ENCODE data around the gene SPRYD4.
"Not testable (repeated sequence)": the region's sequence is repeated elsewhere in the genome, so short reads cannot be mapped to it uniquely, and the experiment has no call there.

The SPRYD4 gene

DNA sequence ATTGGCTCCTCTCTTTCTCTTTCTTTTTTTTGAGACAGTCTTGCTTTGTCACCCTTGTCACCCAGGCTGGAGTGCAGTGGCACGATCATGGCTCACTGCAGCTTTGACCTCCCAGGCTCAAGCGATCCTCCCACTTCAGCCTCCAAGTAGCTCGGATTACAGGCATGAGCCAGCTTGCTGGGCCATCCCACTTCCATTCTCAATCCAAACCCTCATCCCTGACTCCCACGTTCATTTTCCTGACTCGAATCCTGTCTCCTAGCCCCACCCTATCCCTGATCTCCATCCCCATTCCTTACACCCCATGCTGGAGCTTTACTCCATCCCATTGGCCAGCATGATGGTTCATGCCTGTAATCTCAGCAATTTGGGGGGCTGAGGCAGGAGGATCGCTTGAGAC lies 7.8 kb downstream of the SPRYD4 start:
- FAIRE-seq: no peak
- no peak for DNase-seq (ENCODE audit: low spot score)

DNA sequence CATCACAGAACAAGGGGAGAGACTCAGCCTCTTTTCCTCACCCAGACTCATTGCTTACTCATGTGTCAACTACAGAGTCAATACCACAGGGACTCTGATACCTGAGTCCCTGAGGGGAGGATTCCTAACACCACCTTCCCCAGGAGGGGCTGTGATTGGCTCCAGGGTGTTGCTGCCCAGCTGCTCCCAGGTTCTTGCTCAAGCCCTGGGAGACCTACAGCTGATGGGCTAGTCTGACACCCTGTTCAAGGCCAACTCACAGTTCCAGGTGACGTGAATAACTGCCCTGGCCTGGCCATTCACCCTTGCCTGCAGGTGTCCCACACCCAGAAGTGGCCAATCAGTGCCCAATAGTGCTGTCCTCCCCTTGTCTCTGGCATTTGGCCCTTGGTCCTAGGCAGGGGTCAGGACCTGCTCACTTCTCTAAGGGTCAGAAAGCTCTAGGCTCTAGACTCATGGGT lies 8.6 kb downstream of the SPRYD4 start:
- no peak for DNase-seq (ENCODE audit: low spot score)
- FAIRE-seq: no peak

DNA sequence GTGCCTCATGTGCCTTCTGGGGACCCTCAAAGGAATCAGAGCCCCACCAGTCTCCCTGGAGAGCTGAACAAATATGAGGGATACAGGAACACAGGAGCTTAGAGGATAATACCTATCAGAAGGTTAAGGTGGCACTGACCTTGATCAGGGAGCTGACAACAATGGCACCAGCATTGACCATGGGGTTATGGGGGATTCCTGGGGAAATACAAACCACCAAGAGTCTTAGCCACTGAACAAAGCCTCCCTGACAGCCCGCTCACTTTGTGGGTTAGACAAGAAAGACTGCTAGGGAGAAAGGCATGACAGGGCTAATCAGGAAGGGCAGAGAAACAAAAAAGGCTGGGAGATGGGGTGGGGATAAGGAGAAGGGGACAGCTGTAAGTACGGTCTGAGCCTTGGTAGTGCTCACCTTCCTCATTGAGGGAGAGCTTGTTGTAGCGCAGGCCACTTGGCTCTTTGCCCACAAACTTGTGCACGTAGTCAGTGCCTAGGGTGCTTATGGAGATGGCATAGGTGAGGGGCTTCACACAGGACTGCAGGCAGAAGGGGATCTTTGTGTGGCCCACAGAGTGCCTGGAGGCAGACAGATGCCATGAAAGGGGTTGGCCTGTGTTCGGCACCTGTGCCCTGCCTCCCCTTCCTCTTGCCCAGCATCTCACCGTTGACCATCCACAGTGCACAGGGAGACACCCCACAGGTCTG lies 9.3 kb downstream of the SPRYD4 start:
- no peak for FAIRE-seq
- no peak for DNase-seq (ENCODE audit: low spot score)

DNA sequence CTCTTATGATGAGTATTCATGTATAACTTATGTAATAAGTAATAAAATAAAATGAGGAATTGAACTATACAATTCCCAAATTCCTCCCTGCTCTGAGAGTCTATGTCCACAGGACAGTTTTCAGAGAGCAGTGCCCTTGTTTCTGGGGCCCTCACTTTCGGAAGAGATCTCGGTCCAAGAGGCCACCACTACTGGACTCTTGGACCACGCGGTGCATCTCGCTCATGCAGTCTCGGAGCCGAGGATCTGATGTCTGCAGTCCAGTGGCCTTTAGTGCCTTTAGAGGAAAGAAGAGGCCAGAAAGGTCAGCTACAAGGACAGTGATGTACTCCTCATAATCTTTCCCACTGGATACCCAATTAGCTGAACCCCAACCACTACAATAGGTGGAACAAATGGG lies 11.2 kb downstream of the SPRYD4 start:
- DNase-seq (ENCODE audit: low spot score) (no peak), FAIRE-seq (no peak)

- DNase-seq (ENCODE audit: low spot score): no peak
- no peak for FAIRE-seq
Observed at GRCh38 chr12:56484566-56484965, 16.2 kb downstream of the SPRYD4 start.

GRCh38 chr12:56486694-56487093 lies 18.3 kb downstream of the SPRYD4 start:
- FAIRE-seq: no peak

DNA sequence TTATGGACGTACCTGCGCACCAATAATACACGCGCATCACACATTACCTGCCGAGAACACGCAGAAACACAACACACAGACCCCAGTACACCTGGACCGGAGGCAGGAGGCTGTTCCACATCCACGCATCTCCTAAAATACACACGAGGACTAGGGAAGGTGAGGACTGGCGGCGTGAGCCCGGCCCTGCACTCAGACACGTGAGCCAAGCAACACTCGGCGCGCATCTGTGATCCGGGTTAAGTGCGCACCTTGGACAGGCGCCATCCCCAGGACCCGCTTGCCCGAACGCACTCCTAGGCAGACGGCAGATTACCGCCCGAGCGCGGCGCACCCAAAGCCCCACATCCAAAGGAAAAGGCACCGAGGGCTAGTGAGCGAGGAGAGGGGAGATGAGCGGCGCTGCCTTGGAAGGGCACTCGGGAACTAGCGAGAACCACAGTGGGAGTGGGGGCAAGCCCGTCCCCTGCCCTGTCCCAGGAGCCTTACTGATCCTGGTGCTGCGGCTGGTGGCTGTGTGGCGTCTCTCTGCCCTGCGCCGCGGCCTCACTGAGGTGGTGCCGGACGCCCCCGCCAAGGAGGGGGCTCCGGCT lies 19.2 kb downstream of the SPRYD4 start:
- FAIRE-seq: no peak

More at GRCh38 chr12:56486694-56487093, 18.3 kb downstream of the SPRYD4 start:
- DNase-seq (ENCODE audit: low spot score): no peak

DNA sequence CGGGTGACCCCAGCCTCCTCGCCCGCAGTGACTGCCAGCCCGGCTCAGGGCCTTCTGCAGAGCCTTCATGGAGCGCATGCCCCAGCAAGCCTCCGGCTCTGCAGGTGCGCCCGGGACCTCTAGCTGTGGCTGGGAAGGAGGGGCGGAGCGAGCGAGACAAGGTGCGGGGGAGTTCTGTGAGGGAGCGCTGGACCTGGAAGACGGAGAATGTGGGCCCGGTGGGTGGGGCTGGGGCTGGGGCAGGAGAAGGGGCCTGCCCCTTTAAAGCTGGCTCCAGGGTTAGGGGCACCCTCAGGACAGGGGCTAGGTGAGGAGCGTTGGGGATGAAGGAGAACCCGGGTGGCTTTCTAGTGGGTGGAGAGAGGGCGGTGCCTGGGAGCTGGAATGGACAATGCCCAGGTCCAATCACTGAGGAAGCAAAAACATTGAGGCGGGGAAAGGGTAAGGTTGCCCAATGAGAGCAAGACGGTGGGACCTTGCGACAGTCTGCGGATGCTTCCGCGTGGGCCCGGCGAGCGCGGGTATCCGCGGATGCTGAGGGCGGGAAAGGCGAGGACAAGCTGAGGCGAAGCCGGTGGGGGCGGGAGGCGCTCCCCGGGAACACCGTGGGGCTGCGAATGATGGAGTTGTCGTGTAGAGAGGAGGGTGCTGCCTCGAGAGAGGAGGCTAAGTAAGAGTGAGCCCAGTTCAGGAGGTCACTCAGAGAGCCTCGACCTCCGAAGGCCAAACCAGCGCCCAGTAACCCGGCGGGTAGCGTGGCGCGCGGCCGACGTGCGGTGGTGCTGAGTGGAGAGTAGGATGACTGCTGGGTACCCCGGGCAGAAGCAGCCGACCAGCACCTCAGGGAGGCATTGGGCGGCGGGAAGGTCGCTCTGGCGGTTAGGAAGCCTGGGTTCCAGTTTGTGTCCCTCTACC lies 19.9 kb downstream of the SPRYD4 start, which contains the start of gene GLS2:
Gene GLS2 (minus strand): TSS at position 121 of the 915 bp plus-strand sequence. CDS start 43 bp downstream, at position 78.
- no peak for FAIRE-seq

More for the DNA sequence above, 19.2 kb downstream of the SPRYD4 start:
- no peak for DNase-seq (ENCODE audit: low spot score)

DNA sequence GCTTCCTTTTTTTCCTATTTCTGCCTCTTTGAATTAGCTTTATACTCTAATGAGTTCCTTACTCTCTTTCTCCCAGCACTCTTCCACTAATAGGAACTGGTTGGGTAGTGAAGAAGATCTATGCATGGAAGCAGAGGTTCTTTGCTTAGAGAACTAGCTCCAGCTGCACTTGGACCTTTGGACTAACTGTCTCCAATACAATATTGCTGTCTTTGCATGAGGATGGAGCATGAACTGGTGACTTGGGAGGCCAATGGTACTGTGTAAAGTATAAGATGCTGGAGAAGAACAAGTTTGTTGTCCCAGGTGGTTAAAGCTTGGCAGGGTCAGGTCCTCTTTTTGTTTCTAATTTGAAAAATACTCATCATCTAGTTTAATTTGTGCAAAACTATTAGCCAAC lies 22.0 kb downstream of the SPRYD4 start:
- FAIRE-seq (no peak), DNase-seq (ENCODE audit: low spot score) (no peak)

More for the DNA sequence above, 19.9 kb downstream of the SPRYD4 start, which contains the start of gene GLS2:
- no peak for DNase-seq (ENCODE audit: low spot score)

GRCh38 chr12:56493409-56494105 lies 25.2 kb downstream of the SPRYD4 start:
- DNase-seq (ENCODE audit: low spot score); FAIRE-seq: not testable (repeated sequence)

DNA sequence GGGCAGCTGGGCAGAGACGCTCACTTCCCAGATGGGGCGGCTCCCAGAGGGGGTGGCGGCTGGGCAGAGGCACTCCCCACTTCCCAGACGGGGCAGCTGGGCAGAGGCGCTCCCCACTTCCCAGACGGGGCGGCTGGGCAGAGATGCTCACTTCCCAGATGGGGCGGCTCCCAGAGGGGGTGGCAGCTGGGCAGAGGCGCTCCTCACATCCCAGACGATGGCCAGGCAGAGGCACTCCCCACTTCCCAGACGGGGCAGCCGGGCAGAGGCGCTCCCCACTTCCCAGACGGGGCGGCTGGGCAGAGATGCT lies 25.7 kb downstream of the SPRYD4 start:
- not testable (repeated sequence) for FAIRE-seq; DNase-seq (ENCODE audit: low spot score)

GRCh38 chr12:56494481-56494880 lies 26.1 kb downstream of the SPRYD4 start:
- DNase-seq (ENCODE audit: low spot score); FAIRE-seq: not testable (repeated sequence)

DNA sequence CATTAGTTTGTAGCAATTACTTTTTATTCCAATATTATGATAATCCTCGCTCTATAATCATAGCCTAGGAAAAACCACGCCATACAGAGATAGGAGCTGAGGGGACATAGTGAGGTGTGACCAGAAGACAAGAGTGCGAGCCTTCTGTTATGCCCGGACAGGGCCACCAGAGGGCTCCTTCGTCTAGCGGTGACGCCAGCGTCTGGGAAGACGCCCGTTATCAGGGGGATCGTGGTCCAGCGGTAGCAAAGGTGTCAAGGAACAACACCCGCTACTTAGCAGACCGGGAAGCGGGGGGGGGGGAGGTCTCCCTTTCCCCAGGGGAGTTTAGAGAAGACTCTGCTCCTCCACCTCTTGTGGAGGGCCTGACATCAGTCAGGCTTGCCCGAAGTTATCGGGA lies 28.3 kb downstream of the SPRYD4 start:
- not testable (repeated sequence) for DNase-seq (ENCODE audit: low spot score); FAIRE-seq

- DNase-seq (ENCODE audit: low spot score); FAIRE-seq: not testable (repeated sequence)
Observed at GRCh38 chr12:56498126-56498902, 29.9 kb downstream of the SPRYD4 start.

DNA sequence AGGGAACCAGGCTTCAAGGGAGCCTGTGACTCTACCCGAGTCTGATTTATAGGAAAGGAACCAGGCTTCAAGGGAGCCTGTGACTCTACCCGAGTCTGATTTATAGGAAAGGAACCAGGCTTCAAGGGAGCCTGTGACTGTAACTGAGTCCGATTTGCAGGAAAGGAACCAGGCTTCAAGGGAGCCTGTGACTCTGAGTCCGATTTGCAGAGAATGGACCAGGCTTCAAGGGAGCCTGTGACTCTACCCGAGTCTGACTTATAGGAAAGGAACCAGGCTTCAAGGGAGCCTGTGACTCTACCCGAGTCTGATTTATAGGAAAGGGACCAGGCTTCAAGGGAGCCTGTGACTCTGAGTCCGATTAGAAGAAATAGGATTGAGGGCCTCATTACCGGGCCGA lies 31.1 kb downstream of the SPRYD4 start:
- not testable (repeated sequence) for FAIRE-seq; DNase-seq (ENCODE audit: low spot score)

- not testable (repeated sequence) for DNase-seq (ENCODE audit: low spot score); FAIRE-seq
Observed at GRCh38 chr12:56499879-56500278, 31.5 kb downstream of the SPRYD4 start.

DNA sequence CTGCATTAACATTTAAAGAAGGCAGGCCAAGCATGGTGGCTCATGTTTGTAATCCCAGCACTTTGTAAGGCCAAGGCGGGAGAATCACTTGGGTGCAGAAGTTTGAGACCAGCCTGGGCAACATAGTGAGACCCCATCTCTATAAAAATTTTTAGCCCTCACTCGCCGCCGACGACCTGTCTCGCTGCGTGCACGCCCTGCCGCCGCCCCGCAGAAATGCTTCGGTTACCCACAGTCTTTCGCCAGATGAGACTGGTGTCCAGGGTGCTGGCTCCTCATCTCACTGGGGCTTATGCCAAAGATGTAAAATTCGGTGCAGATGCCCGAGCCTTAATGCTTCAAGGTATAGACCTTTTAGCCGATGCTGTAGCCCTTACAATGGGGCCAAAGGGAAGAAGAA lies 42.4 kb downstream of the SPRYD4 start:
- no peak for FAIRE-seq
- DNase-seq (ENCODE audit: low spot score): no peak

DNA sequence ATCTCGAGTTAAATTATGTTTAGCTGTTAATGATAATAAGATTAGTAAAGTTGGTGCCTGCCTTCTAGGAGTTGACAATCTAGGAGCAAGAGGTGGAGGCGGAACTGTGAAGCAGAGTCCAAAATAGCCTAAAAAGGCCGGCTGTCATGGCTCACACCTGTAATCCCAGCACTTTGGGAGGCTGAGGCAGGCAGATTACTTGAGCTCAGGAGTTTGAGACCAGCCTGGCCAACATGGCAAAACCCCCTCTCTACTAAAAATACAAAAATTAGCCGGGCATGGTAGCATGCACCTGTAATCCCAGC lies 45.6 kb downstream of the SPRYD4 start:
- not testable (repeated sequence) for DNase-seq (ENCODE audit: low spot score); FAIRE-seq

DNA sequence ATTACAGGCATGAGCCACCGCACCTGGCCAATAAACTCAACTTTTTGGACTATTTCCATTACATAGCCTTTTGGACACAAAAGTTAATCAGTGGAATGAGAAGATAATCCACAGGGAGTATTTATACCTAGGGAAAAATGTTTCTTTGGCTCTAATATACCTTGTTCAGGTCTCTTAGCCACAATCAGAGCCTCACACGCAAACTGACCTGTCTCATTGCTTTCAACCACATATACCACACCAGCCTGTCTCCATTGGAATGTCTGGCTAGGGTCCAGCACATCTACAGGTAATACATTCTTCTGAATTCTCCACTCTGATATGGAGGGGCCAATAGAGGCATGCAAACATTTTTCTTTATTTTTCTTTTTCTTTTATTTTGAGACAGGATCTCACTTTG lies 49.5 kb downstream of the SPRYD4 start:
- FAIRE-seq (no peak), DNase-seq (ENCODE audit: low spot score) (peak; percentile 28)

DNA sequence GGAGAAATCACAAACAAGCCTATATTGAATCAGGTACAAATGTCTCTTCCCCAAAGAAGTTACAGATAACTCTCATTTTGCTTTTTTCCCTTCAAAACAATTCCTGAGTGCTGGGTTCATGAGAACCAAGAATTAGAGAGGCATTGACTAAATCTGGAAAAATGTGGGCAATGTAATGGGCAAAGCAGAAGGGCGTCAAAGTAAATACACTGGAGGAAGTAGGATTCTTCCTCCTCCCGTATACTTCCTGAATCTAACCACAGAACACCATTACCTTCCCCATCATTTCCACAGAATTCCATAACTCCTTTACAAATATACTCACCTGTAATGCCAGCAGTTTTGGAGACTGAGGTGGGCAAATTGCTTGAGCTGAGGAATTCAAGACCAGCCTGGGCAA lies 50.2 kb downstream of the SPRYD4 start:
- FAIRE-seq: no peak
- peak; percentile 55 for DNase-seq (ENCODE audit: low spot score)

All from RCC 7860 (cell line).